Astrocyte (in vitro differentiated cells and primary cell): Measurements from ENCODE around the gene CACNA1D. TPM values are rescaled to one million over a fixed set of nuclear protein-coding genes. Genes with fewer than 3 reads are reported as not detected.

Source experiments
- DNase-seq: peaks from one replicate; pipeline ENCODE4 v3.0.0-alpha.2; 2010; ENCODE audit warnings: low read depth
- FAIRE-seq: peaks from 2 replicates; lab custom pipeline; 2011; peaks lifted over from hg19 to GRCh38; lab: Jason Lieb, UNC
- H2AFZ ChIP-seq: 2 replicates; pipeline ENCODE4 v1.6.0; 2012; ENCODE audit warnings: low read depth, low read length, inconsistent platforms
- H3K27ac ChIP-seq: 2 replicates; pipeline ENCODE4 v1.5.1; 2011; ENCODE audit warnings: low read depth, low read length, inconsistent platforms
- H3K27me3 ChIP-seq: 2 replicates; pipeline ENCODE4 v1.6.0; 2011; ENCODE audit warnings: low read length, inconsistent platforms; ENCODE audit not compliant: insufficient read depth
- H3K36me3 ChIP-seq: 2 replicates; pipeline ENCODE4 v1.5.1; 2011; ENCODE audit warnings: low read length, inconsistent platforms; ENCODE audit not compliant: insufficient read depth
- H3K4me1 ChIP-seq: 2 replicates; pipeline ENCODE4 v1.5.1; 2011; ENCODE audit warnings: low read length, inconsistent platforms; ENCODE audit not compliant: insufficient read depth
- H3K4me2 ChIP-seq: 2 replicates; pipeline ENCODE4 v1.6.0; 2012; ENCODE audit warnings: low read length, inconsistent platforms
- H3K4me3 ChIP-seq: 2 replicates; pipeline ENCODE4 v1.5.1; 2011; ENCODE audit warnings: low read depth, mild to moderate bottlenecking, low read length, inconsistent platforms; ENCODE audit not compliant: insufficient read depth
- H3K79me2 ChIP-seq: 2 replicates; pipeline ENCODE4 v1.6.0; 2012; ENCODE audit warnings: mild to moderate bottlenecking, low read length, inconsistent platforms; ENCODE audit not compliant: insufficient read depth
- H3K9ac ChIP-seq: 2 replicates; pipeline ENCODE4 v1.6.0; 2012; ENCODE audit warnings: mild to moderate bottlenecking, low read length, inconsistent platforms
- H3K9me3 ChIP-seq: 2 replicates; pipeline ENCODE4 v1.5.1; 2012; ENCODE audit warnings: low read depth, mild to moderate bottlenecking, low read length, inconsistent platforms; ENCODE audit not compliant: insufficient read depth
- H4K20me1 ChIP-seq: 2 replicates; pipeline ENCODE4 v1.6.0; 2012; ENCODE audit warnings: low read length, inconsistent platforms; ENCODE audit not compliant: insufficient read depth
- H3K27ac Mint-ChIP-seq: one replicate; pipeline ENCODE4 v1.8.0; 2021; ENCODE audit warnings: mild to moderate bottlenecking, mixed read lengths; ENCODE audit not compliant: unreplicated experiment
- H3K27me3 Mint-ChIP-seq: one replicate; pipeline ENCODE4 v1.8.0; 2021; ENCODE audit warnings: low read depth, mixed read lengths; ENCODE audit not compliant: unreplicated experiment
- H3K36me3 Mint-ChIP-seq: one replicate; pipeline ENCODE4 v1.8.0; 2021; ENCODE audit warnings: low read depth, mixed read lengths; ENCODE audit not compliant: unreplicated experiment
- H3K4me1 Mint-ChIP-seq: one replicate; pipeline ENCODE4 v1.8.0; 2021; ENCODE audit warnings: low read depth, mixed read lengths; ENCODE audit not compliant: unreplicated experiment
- H3K4me3 Mint-ChIP-seq: one replicate; pipeline ENCODE4 v1.8.0; 2021; ENCODE audit warnings: mild to moderate bottlenecking, moderate library complexity, mixed read lengths; ENCODE audit not compliant: unreplicated experiment
- H3K9me3 Mint-ChIP-seq: one replicate; pipeline ENCODE4 v1.8.0; 2021; ENCODE audit warnings: mild to moderate bottlenecking, mixed read lengths; ENCODE audit not compliant: unreplicated experiment
- CTCF ChIP-seq: IDR thresholded peaks from 2 replicates; pipeline ENCODE4 v1.5.1; 2011; ENCODE audit warnings: low read depth, mild to moderate bottlenecking, inconsistent platforms, low read length, moderate library complexity; ENCODE audit not compliant: insufficient read depth
- EZH2 ChIP-seq: IDR thresholded peaks from 2 replicates; pipeline ENCODE4 v1.6.1; 2012; ENCODE audit warnings: mild to moderate bottlenecking, low read length, inconsistent platforms; ENCODE audit not compliant: insufficient read depth
- total RNA-seq: library from RNA; stranded (reverse); gene quantifications from 2 replicates; pipeline ENCODE4 v1.2.1, GENCODE V29; 2021

Gene CACNA1D
- total RNA-seq, 1 donor from 2014 or later: 0.41 TPM

GRCh38 chr3:53740956-53741355, 246.5 kb downstream of the CACNA1D start:
- no peaks in the 10 kb centered on the region for H3K36me3 ChIP-seq
- H2AFZ ChIP-seq: no peak overlapping the region
- Mint-ChIP-seq H3K27ac (no peak overlapping the region), H3K27me3 (peaks cover 31% of the 10 kb centered on the region), H3K36me3 (no peaks in the 10 kb centered on the region), H3K4me1 (peaks cover 18% of the 10 kb centered on the region), H3K9me3 (peaks cover 2% of the 10 kb centered on the region), H3K4me3 (no peak overlapping the region)
- H3K4me1 ChIP-seq: no peaks in the 10 kb centered on the region
- H3K4me3 ChIP-seq: no peak overlapping the region
- H3K9ac ChIP-seq: no peak overlapping the region
- no peak overlapping the region for H3K27ac ChIP-seq
- TF ChIP-seq CTCF (no peak), EZH2 (no peak)
- H3K4me2 ChIP-seq: no peak overlapping the region
- H3K79me2 ChIP-seq: no peaks in the 10 kb centered on the region
- no peaks in the 10 kb centered on the region for H3K9me3 ChIP-seq
- no peak for FAIRE-seq
- peak; percentile 43 for DNase-seq
- H3K27me3 ChIP-seq: peaks cover 2% of the 10 kb centered on the region
- no peaks in the 10 kb centered on the region for H4K20me1 ChIP-seq

GRCh38 chr3:53744351-53744750, 249.9 kb downstream of the CACNA1D start:
- TF ChIP-seq EZH2: no peak
- TF ChIP-seq CTCF: no peak
- H3K79me2 ChIP-seq: no peaks in the 10 kb centered on the region
- H3K4me2 ChIP-seq: no peak overlapping the region
- no peak overlapping the region for H3K4me3 ChIP-seq
- H3K36me3 ChIP-seq: no peaks in the 10 kb centered on the region
- DNase-seq: no peak
- peaks cover 54% of the 10 kb centered on the region for H3K27me3 Mint-ChIP-seq
- H3K9me3 Mint-ChIP-seq: peaks cover 2% of the 10 kb centered on the region
- H3K9ac ChIP-seq: no peak overlapping the region
- H3K27ac ChIP-seq: no peak overlapping the region
- H3K27me3 ChIP-seq: peaks cover 6% of the 10 kb centered on the region
- FAIRE-seq: no peak
- no peaks in the 10 kb centered on the region for H4K20me1 ChIP-seq
- peaks cover 18% of the 10 kb centered on the region for H3K4me1 Mint-ChIP-seq
- no peak overlapping the region for H3K27ac Mint-ChIP-seq
- H3K4me1 ChIP-seq: no peaks in the 10 kb centered on the region
- no peak overlapping the region for H3K4me3 Mint-ChIP-seq
- H3K36me3 Mint-ChIP-seq: peaks cover 1% of the 10 kb centered on the region
- H3K9me3 ChIP-seq: no peaks in the 10 kb centered on the region
- no peak overlapping the region for H2AFZ ChIP-seq

- H3K4me1 Mint-ChIP-seq: no peaks in the 10 kb centered on the region
- no peaks in the 10 kb centered on the region for H3K36me3 ChIP-seq
- peaks cover 6% of the 10 kb centered on the region for H3K27me3 ChIP-seq
- H3K36me3 Mint-ChIP-seq: peaks cover 1% of the 10 kb centered on the region
- no peak overlapping the region for H3K27ac ChIP-seq
- H4K20me1 ChIP-seq: no peaks in the 10 kb centered on the region
- no peak overlapping the region for H3K4me2 ChIP-seq
- peaks cover 2% of the 10 kb centered on the region for H3K9me3 Mint-ChIP-seq
- no peak overlapping the region for H3K27ac Mint-ChIP-seq
- TF ChIP-seq CTCF: no peak
- TF ChIP-seq EZH2: no peak
- no peak overlapping the region for H2AFZ ChIP-seq
- no peaks in the 10 kb centered on the region for H3K4me1 ChIP-seq
- no peaks in the 10 kb centered on the region for H3K9me3 ChIP-seq
- FAIRE-seq (no peak), DNase-seq (no peak)
- H3K4me3 ChIP-seq: no peak overlapping the region
- H3K4me3 Mint-ChIP-seq: no peak overlapping the region
- peaks cover 52% of the 10 kb centered on the region for H3K27me3 Mint-ChIP-seq
- H3K79me2 ChIP-seq: no peaks in the 10 kb centered on the region
- no peak overlapping the region for H3K9ac ChIP-seq
Measured at GRCh38 chr3:53747559-53747958, 253.1 kb downstream of the CACNA1D start.
